Peyer's patch (tissue), 4 donors: ENCODE data around the gene TRIM67.

ENCODE experiments used
- POLR2A ChIP-seq, 2 donors: fragments of 450-650 bp; IDR thresholded peaks; one replicate each; pipeline ENCODE4 v1.5.1; 2017; ENCODE audit warnings: antibody characterized with exemption in 2 of 2, mild to moderate bottlenecking in 2 of 2, moderate library complexity in 2 of 2
- TF ChIP-seq, protein P1 (sequence below), 6 experiments: fragments of 450-650 bp in 4 of 6; fragments of 200-600 bp in 2 of 6; sonication (generic) in 1 of 6; IDR thresholded peaks; one replicate each; pipeline ENCODE4 v1.5.1; 2017 to 2019; ENCODE audit warnings: antibody characterized with exemption in 6 of 6, mild to moderate bottlenecking in 3 of 6, moderate library complexity in 1 of 6

DNA sequence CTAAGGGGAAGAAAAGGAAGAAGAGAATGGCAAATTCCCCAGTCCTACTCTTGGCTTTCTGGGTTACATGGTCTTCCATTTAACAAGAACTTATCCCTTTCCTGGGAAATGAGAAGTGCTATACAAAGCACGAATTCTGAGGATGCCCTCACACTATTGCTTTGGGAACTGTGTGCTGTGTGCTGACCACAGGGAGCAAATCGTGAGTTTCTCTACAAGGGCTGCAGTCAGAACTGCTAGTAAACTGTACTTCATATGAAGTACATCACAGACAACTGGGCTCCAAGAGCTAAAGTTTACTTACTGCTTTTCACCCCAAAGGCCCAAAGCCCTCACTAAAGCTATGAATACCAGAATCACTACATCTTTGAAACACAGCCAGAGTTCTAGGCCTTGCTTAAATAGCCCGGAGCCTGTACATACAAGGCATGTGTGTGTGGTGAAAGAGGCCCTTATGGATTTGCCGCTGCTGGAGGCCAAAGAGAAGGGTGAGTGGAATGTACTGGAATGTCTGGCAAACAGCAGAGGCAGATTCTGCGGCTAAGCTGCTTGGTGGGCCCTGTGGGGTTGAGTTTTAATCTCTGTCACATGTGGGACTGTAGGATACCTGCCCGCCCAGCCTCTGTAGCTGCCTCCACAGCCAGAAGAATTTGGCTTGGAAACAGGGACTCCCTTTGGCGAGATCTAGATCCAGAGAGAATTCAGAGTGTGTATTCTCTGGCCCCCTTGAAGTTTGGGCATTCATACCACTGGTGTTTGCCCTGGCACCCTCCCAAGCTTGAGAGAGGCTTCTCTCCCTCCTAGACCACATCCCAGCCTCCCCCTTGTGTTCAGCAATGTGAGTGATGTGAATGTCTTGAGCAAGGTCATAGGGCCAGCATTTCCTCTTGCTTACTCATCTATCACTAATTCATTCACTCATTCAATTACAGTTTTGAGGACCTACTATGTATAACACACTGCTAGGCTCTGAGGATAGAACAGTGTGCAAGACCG lies 21.9 kb upstream of the TRIM67 start:
- TF ChIP-seq, protein P1, sequence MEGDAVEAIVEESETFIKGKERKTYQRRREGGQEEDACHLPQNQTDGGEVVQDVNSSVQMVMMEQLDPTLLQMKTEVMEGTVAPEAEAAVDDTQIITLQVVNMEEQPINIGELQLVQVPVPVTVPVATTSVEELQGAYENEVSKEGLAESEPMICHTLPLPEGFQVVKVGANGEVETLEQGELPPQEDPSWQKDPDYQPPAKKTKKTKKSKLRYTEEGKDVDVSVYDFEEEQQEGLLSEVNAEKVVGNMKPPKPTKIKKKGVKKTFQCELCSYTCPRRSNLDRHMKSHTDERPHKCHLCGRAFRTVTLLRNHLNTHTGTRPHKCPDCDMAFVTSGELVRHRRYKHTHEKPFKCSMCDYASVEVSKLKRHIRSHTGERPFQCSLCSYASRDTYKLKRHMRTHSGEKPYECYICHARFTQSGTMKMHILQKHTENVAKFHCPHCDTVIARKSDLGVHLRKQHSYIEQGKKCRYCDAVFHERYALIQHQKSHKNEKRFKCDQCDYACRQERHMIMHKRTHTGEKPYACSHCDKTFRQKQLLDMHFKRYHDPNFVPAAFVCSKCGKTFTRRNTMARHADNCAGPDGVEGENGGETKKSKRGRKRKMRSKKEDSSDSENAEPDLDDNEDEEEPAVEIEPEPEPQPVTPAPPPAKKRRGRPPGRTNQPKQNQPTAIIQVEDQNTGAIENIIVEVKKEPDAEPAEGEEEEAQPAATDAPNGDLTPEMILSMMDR (IDR thresholded peaks at IDR 0.05), result no peak
- TF ChIP-seq POLR2A (IDR thresholded peaks at IDR 0.05), result no peak
